ENCODE measurements around the gene DIDO1. TPM values are rescaled to one million over a fixed set of nuclear protein-coding genes. Genes with fewer than 3 reads are reported as not detected.

The DIDO1 gene
- total and polyA plus RNA-seq, 2 of the 13 experiments (the other 11 are each of a cell fraction or from before 2014, with no cell fraction given): 75.0 to 75.1 TPM

- TF ChIP-seq MAF1 (CRISPR knock-in tag; IDR thresholded peaks at IDR 0.05; ENCODE audit: borderline replicate concordance) (no peak), SKI (IDR thresholded peaks at IDR 0.05; ENCODE audit: partially characterized antibody) (no peak), NRL (CRISPR knock-in tag; IDR thresholded peaks at IDR 0.05; ENCODE audit: borderline replicate concordance) (0 out of 2 replicates have a peak, but pooled peaks have one; percentile 79), ISL2 (CRISPR knock-in tag; IDR thresholded peaks at IDR 0.05) (no peak), GMEB1 (CRISPR knock-in tag; IDR thresholded peaks at IDR 0.05; ENCODE audit: borderline replicate concordance) (no peak)
Measured at GRCh38 chr20:62895539-62895938, 30.8 kb downstream of the DIDO1 start (continued).

GRCh38 chr20:62894261-62894660 is 32.0 kb downstream of the DIDO1 start:
- ChIA-PET POLR2A (no interaction called here), CTCF (ENCODE audit: low intra/inter-chr PET ratio, low total read pairs) (no interaction called here)
- Histone ChIP-seq H3K36me3 (replicated peaks in 1 of 2; ENCODE audit: control insufficient read depth in 1 of 2, insufficient read depth in 2 of 2, low read length in 2 of 2) (peaks cover 41 to 69% of the 10 kb centered on the region in 2 experiments), H3K27me3 (ENCODE audit: control insufficient read depth in 1 of 2, insufficient read depth in 2 of 2, low read length in 2 of 2) (no peaks in the 10 kb centered on the region), H3K9ac (ENCODE audit: insufficient read depth, low read depth, low read length) (no peak overlapping the region), H3K4me2 (ENCODE audit: low read depth, low read length) (no peak overlapping the region), H3K27ac (ENCODE audit: extremely low read length, insufficient read depth, low read length) (no peak overlapping the region), H2AFZ (ENCODE audit: low read length) (no peak overlapping the region), H3K79me2 (ENCODE audit: insufficient read depth, low read length) (no peaks in the 10 kb centered on the region), H3K4me3 (replicated peaks in 1 of 3; ENCODE audit: insufficient read depth in 1 of 3, low read depth in 2 of 3, low read length in 3 of 3) (no peak overlapping the region), H3K9me3 (ENCODE audit: low read length) (no peaks in the 10 kb centered on the region), H3K4me1 (ENCODE audit: insufficient read depth, low read length) (peaks cover 9% of the 10 kb centered on the region), H4K20me1 (ENCODE audit: insufficient read depth, low read length) (no peaks in the 10 kb centered on the region)
- FAIRE-seq (no peak), ATAC-seq (no peak), DNase-seq (ENCODE audit: low spot score) (no peak)
- no TSS peak for BruUV-seq (replicated peaks)
- intact Hi-C loops (cut with micrococcal nuclease; ENCODE audit: unreplicated experiment) (no loop called here), in situ Hi-C loops (cut with HindIII; ENCODE audit: extremely low pct_ligation_motif_present, low pct_unique_long_range_greater_than_20kb) (no loop called here)
- WGBS (ENCODE audit: low lambda C conversion rate): 90% methylated on average over 14 of the region's 14 CpGs
- TF ChIP-seq HNF4G (IDR thresholded peaks at IDR 0.05; ENCODE audit: borderline replicate concordance, low read depth, low read length) (no peak), HNF4G (CRISPR knock-in tag; IDR thresholded peaks at IDR 0.05; ENCODE audit: borderline replicate concordance, low read depth) (no peak), CREBL2 (CRISPR knock-in tag; IDR thresholded peaks at IDR 0.05; ENCODE audit: borderline replicate concordance) (no peak), CHCHD3 (CRISPR knock-in tag; IDR thresholded peaks at IDR 0.05) (no peak), TEAD3 (CRISPR knock-in tag; optimal IDR thresholded peaks at IDR 0.05; ENCODE audit: borderline replicate concordance) (no peak), HOXA7 (CRISPR knock-in tag; IDR thresholded peaks at IDR 0.05) (0 out of 2 replicates have a peak, but pooled peaks have one; percentile 21), CBX5 (CRISPR knock-in tag; IDR thresholded peaks at IDR 0.05; ENCODE audit: borderline replicate concordance) (no peak), PHF8 (CRISPR knock-in tag; IDR thresholded peaks at IDR 0.05) (0 out of 2 replicates have a peak, but pooled peaks have one; percentile 8), NR2F1 (CRISPR knock-in tag; IDR thresholded peaks at IDR 0.05) (no peak), ATF1 (CRISPR knock-in tag; IDR thresholded peaks at IDR 0.05) (no peak)

Data from HepG2 (cell line).